Measurements from ENCODE around the gene COX5B. TPM values are rescaled to one million over a fixed set of nuclear protein-coding genes. Genes with fewer than 3 reads are reported as not detected.
"Not testable (repeated sequence)": the region's sequence is repeated elsewhere in the genome, so short reads cannot be mapped to it uniquely, and the experiment has no call there.

Gene COX5B
- total RNA-seq, 1 experiment from 2014 or later, result 283 TPM

DNA sequence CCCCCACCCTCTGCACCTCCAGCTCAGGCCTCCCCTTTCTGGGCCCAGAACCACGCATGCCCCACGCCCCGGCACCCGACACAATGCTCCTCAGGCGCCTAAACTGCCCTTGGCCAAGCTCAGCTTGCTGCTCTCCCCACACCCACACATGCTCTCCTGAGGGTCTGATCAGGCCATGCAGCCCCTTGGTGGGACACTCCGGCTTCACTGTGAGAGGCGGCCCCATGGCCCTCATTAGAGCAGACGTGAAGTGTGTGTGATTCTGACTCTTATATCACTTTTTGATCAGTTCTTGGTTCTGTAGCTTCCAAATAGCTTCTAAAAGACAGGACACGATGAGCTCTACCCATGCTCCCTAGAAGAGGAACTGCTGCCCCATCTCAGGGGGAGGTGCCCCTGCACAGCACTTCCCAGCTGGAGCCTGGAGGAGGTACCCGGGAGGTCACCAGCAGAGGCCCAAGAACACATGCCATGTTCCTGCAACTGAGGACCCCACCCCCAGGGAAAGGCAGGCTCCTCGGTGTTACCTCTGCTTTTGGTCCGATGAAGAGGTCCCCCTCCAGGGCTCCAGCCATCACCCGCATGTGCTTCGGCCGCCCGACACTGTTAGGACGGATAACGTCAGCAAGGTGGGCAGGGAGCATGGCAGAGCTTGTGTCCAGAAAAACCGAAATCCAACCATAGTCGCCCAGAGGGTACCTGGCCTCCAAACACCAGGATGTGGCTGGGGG lies 14.3 kb downstream of the COX5B start:
- H3K27ac ChIP-seq, result no peak overlapping the region

GRCh38 chr2:97660775-97661389 lies 15.0 kb downstream of the COX5B start:
- no peak overlapping the region for H3K4me3 ChIP-seq
- no peaks in the 10 kb centered on the region; the same call in 1 of the 2 replicates for H3K4me1 ChIP-seq
- no peaks in the 10 kb centered on the region for H3K27me3 ChIP-seq
- no peak for DNase-seq
- no peaks in the 10 kb centered on the region for H3K9me3 ChIP-seq (replicated peaks)
- no peak overlapping the region for H3K27ac ChIP-seq
- peaks cover 15% of the 10 kb centered on the region for H3K36me3 ChIP-seq

More for the DNA sequence above, 14.3 kb downstream of the COX5B start:
- Histone ChIP-seq H3K9me3 (replicated peaks) (no peaks in the 10 kb centered on the region), H3K4me1 (no peaks in the 10 kb centered on the region; the same call in 1 of the 2 replicates), H3K36me3 (peaks cover 20% of the 10 kb centered on the region), H3K27me3 (no peaks in the 10 kb centered on the region), H3K4me3 (no peak overlapping the region)
- DNase-seq, result no peak

DNA sequence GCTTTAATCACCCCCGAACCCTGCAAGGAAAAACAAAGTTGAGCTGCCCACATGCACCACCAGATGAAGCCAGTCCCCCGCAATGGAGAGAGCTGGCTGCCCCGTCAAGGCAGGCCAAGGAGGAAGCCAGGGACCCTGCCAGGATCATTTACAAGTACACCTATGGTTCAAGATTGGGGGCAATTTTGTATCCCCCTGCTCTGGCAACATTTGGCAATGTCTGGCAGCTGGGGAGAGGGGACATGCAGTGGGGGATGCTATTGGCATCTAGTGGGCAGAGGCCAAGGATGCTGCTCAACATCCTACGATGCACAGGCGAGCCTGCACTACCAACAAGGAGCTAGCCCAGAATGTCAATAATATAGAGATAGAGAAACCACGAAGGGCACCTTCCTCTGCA lies 16.1 kb downstream of the COX5B start:
- H3K4me3 ChIP-seq, result no peak overlapping the region
- no peak overlapping the region for H3K27ac ChIP-seq
- DNase-seq, result no peak
- H3K36me3 ChIP-seq, result peaks cover 10% of the 10 kb centered on the region
- H3K4me1 ChIP-seq, result no peaks in the 10 kb centered on the region; the same call in 1 of the 2 replicates
- H3K9me3 ChIP-seq (replicated peaks), result no peaks in the 10 kb centered on the region
- no peaks in the 10 kb centered on the region for H3K27me3 ChIP-seq

DNA sequence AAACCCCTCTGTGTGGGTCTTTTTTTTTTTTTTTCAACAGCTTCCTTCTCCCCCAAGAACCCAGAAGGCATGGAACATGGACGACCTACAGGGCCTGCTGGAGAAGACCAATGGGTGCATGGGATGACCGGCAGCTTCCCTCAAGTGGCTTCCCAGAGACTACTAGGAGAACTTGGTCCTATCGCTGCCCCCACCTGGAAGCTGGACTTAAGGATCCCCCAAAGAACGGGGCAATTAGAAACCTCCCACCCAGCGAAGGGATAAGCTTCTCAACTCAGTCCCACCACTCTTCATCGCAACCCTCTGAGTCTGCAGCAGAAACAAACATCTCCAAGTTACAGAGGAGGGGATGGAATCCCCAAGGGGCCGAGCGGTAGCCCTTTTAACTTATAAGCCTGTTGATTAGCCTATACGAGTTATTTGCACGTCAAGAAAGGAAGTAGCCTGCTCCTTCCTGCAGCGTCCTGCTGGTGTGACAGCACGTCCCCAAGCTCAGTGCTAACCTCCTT lies 16.6 kb downstream of the COX5B start:
- Histone ChIP-seq H3K36me3 (peaks cover 10% of the 10 kb centered on the region), H3K27ac (peak overlapping the region; percentile 77), H3K27me3 (no peaks in the 10 kb centered on the region)

DNA sequence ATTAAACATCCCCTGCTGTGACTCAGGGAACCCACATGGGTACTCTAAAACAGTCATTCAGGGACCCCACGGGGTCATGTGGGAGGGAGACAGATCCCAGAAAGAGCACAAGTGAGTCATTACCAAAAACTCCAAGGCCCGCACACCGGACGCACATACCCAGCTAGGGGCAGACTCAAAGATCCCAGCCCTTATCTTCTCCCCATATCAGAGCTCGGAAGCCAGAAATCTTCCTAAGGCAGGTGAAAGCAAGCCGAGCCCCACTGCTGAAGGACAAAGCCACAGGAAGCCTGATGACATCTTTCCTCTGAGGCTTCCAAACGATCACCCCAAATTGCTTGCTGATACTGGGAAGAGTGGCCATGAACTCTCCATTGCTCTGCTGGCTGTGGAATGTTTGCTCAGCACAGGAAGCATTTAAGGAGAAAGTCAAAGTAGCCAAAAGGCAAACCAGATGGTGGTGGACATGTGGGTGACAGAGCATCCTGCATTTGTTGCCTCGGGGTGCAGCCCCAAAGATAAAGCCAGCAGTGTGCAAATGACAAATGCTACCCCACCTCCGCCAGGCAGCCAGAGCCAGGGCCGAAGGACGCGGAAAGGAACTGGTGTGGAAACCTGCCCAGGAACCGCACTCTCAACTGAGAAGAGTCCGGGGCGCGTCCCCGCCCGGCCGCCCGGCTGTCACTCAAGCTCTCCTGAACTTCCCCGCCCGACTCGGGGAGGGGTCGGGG lies 17.2 kb downstream of the COX5B start:
- H3K9me3 ChIP-seq (replicated peaks), result no peaks in the 10 kb centered on the region
- DNase-seq, result peak; percentile 59 to 66
- no peaks in the 10 kb centered on the region for H3K27me3 ChIP-seq
- peak overlapping the region; percentile 77 for H3K27ac ChIP-seq
- no peaks in the 10 kb centered on the region; the same call in 1 of the 2 replicates for H3K4me1 ChIP-seq
- peaks cover 7% of the 10 kb centered on the region; the same call in 1 of the 2 replicates for H3K36me3 ChIP-seq
- H3K4me3 ChIP-seq, result peak overlapping the region; percentile 74

More for the DNA sequence above, 16.6 kb downstream of the COX5B start:
- no peak for DNase-seq
- H3K4me1 ChIP-seq, result no peaks in the 10 kb centered on the region; the same call in 1 of the 2 replicates
- peak overlapping the region; percentile 74 for H3K4me3 ChIP-seq
- no peaks in the 10 kb centered on the region for H3K9me3 ChIP-seq (replicated peaks)

DNA sequence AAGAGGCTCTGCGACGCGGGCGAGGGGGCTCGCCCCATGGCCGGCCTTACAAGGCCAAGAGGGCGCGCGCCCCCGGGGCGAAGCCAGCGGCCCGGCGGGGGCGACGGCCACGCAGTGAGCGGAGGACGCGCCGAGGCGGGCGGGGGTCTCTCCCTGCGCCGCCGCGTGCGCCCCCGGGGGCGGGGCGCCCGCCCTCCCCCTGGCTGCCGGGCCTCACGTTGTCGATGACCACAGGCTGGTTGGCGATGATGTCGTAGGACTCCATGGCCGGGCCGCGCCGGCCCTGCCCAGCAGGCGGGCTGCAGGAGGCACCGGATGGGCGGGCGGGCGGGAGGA lies 17.7 kb downstream of the COX5B start:
- H3K4me3 ChIP-seq, result peak overlapping the region; percentile 74
- H3K27me3 ChIP-seq, result no peaks in the 10 kb centered on the region
- H3K27ac ChIP-seq, result peak overlapping the region; percentile 77
- peaks cover 2% of the 10 kb centered on the region; the same call in 1 of the 2 replicates for H3K36me3 ChIP-seq
- H3K4me1 ChIP-seq, result no peaks in the 10 kb centered on the region; the same call in 1 of the 2 replicates
- no peak for DNase-seq
- no peaks in the 10 kb centered on the region for H3K9me3 ChIP-seq (replicated peaks)

DNA sequence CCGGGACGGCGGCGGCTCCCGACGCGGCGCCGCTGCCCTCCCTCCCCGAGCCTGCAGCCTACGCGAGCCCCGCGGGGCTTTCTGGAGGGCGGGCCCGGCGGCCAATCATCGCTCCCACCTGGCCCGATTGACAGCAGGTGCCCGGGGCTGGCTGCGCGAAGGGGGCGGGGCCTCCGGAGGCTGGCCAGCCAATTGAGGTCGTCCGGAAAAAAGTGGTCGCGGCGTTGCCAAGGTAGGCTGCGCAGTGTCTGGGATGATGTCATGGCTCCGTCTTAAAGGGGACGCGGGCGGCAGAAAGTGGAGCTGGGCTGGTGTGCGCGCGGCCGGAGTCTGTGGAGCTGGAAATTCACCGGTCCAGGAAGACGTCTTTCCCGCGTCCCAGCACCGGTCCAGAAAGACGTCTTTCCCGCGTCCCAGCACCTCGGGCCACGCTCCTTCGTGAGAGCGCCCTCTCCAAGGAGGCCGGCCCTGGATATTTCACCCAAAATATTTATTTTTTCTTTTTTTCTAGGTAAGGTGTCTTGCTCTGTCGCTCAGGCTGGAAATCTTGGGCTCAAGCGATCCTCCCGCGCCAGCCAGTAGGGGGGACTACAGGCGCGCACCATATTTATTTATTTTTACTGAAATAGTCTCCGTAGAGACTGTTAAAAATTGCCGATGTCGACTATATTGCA lies 18.2 kb downstream of the COX5B start, which contains the start of gene ACTR1B:
TSS of gene ACTR1B (minus strand) at position 83 of the 674 bp plus-strand sequence. CDS start 154 bp downstream, outside the sequence.
- no peaks in the 10 kb centered on the region for H3K36me3 ChIP-seq
- no peaks in the 10 kb centered on the region for H3K9me3 ChIP-seq (replicated peaks)
- H3K4me1 ChIP-seq, result no peaks in the 10 kb centered on the region; the same call in 1 of the 2 replicates
- no peaks in the 10 kb centered on the region for H3K27me3 ChIP-seq
- H3K4me3 ChIP-seq, result peak within 1 kb of the TSS; percentile 74
- DNase-seq, result peak; percentile 97 to 98
- peak within 1 kb of the TSS; percentile 78 for H3K27ac ChIP-seq

- Histone ChIP-seq H3K4me3 (peak overlapping the region; percentile 74), H3K4me1 (no peaks in the 10 kb centered on the region; the same call in 1 of the 2 replicates), H3K36me3 (no peaks in the 10 kb centered on the region), H3K27me3 (no peaks in the 10 kb centered on the region), H3K27ac (peak overlapping the region; percentile 78), H3K9me3 (replicated peaks) (no peaks in the 10 kb centered on the region)
- peak in 1 of 2 experiments; percentile 19 for DNase-seq
Observed at GRCh38 chr2:97664636-97664970, 18.7 kb downstream of the COX5B start.

DNA sequence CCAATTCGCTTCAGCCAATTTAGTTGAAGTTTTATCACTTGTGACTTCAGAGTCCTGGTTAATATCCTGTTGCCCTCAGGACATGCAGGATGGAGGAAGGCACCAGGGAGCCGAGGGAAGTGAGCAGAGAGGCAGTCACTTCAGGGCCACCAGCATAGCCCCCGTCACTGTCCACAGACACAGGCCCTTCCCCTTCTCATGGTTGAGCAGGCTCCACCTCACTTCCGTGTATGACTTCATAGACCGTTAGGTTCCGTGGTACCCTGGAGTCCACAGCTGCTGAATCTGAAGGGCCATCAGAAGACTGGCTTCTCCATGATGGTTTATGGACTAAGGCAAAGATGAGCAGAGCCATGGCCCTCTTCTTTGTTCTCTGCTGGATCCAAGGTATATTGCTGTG lies 23.6 kb downstream of the COX5B start, which contains the start of gene C2orf92:
TSS of gene C2orf92 (plus strand) at position 266 of the 400 bp plus-strand sequence. CDS start at position 342, 76 bp downstream.
- H3K27ac ChIP-seq, result no peak within 1 kb of the TSS
- no peaks in the 10 kb centered on the region for H3K36me3 ChIP-seq
- no peaks in the 10 kb centered on the region for H3K27me3 ChIP-seq
- no peak within 1 kb of the TSS for H3K4me3 ChIP-seq
- no peak for DNase-seq
- H3K4me1 ChIP-seq, result 0 out of 2 replicates have a peak, but pooled peaks cover 5% of the 10 kb centered on the region
- no peaks in the 10 kb centered on the region for H3K9me3 ChIP-seq (replicated peaks)

GRCh38 chr2:97670471-97670870 lies 24.6 kb downstream of the COX5B start:
- DNase-seq, result no peak
- Histone ChIP-seq H3K27me3 (no peaks in the 10 kb centered on the region), H3K4me3 (no peak overlapping the region), H3K36me3 (no peaks in the 10 kb centered on the region), H3K4me1 (0 out of 2 replicates have a peak, but pooled peaks cover 5% of the 10 kb centered on the region), H3K9me3 (replicated peaks) (no peaks in the 10 kb centered on the region), H3K27ac (no peak overlapping the region)

DNA sequence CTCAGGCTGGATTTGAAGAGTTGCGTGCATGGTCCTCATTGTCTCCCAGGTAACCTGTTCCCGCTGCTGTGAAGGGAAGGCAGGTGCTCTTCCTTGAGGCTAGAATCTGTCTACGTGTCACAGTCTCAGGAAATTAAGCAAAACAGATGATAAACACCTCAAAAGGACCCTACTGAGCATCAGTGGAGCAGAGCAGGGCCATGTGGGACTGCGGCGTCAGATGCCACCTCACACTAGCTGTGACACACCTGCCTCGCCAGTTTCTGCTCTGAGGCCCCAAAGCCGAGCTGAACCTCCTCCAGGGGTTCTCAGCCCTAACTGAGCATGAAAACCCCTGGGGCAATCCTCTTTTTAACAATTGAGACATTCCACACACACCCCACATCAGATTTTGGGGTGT lies 25.7 kb downstream of the COX5B start:
- no peaks in the 10 kb centered on the region for H3K36me3 ChIP-seq
- H3K27me3 ChIP-seq, result no peaks in the 10 kb centered on the region
- no peak for DNase-seq
- H3K9me3 ChIP-seq (replicated peaks), result no peaks in the 10 kb centered on the region
- H3K4me3 ChIP-seq, result no peak overlapping the region
- no peak overlapping the region for H3K27ac ChIP-seq
- H3K4me1 ChIP-seq, result peaks cover 9% of the 10 kb centered on the region; the same call in 1 of the 2 replicates

- not testable (repeated sequence) for H3K4me3 ChIP-seq; H3K27ac ChIP-seq; H3K4me1 ChIP-seq; DNase-seq; H3K9me3 ChIP-seq (replicated peaks); H3K27me3 ChIP-seq; H3K36me3 ChIP-seq
Observed at GRCh38 chr2:97672606-97673140, 26.8 kb downstream of the COX5B start.

GRCh38 chr2:97673182-97673914 lies 27.5 kb downstream of the COX5B start:
- Histone ChIP-seq H3K36me3 (no peaks in the 10 kb centered on the region), H3K9me3 (replicated peaks) (no peaks in the 10 kb centered on the region; the same call in 1 of the 2 replicates), H3K4me3 (no peak overlapping the region), H3K27me3 (no peaks in the 10 kb centered on the region), H3K4me1 (peaks cover 9% of the 10 kb centered on the region; the same call in 1 of the 2 replicates), H3K27ac (no peak overlapping the region)
- no peak for DNase-seq

Measured in SJCRH30 (cell line).